Measurements from ENCODE around the gene ARHGEF7. TPM values are rescaled to one million over a fixed set of nuclear protein-coding genes. Genes with fewer than 3 reads are reported as not detected.

ARHGEF7 gene
- total RNA-seq, 1 experiment from 2014 or later: 46.2 TPM

GRCh38 chr13:111272117-111272516 lies 157.0 kb downstream of the ARHGEF7 start:
- ChIA-PET RAD21 (ENCODE audit: low non-redundant PET in 1 of 2, low total read pairs in 2 of 2, uncharacterized antibody in 2 of 2, unreplicated experiment in 2 of 2) (no interaction called here), CTCF (no interaction called here), POLR2A (no interaction called here)
- Histone ChIP-seq H4K20me1 (ENCODE audit: insufficient read depth) (no peaks in the 10 kb centered on the region), H3K9ac (ENCODE audit: low read length) (no peak overlapping the region), H3K27me3 (ENCODE audit: insufficient read depth, low read length) (no peaks in the 10 kb centered on the region), H3K4me2 (ENCODE audit: low read length) (no peak overlapping the region), H3K36me3 (ENCODE audit: control insufficient read depth in 1 of 2, insufficient read depth in 2 of 2, low read length in 2 of 2) (peaks cover 9 to 38% of the 10 kb centered on the region in 2 experiments), H2AFZ (ENCODE audit: low read depth, low read length, poor library complexity, severe bottlenecking) (no peak overlapping the region), H3K4me3 (replicated peaks in 1 of 2; ENCODE audit: low read depth in 1 of 2, low read length in 2 of 2) (no peak overlapping the region), H3K4me1 (ENCODE audit: control insufficient read depth in 1 of 2, insufficient read depth in 2 of 2, low read length in 2 of 2) (no peaks in the 10 kb centered on the region), H3K27ac (ENCODE audit: low read depth, low read length) (no peak overlapping the region), H3K9me2 (ENCODE audit: insufficient read depth) (no peaks in the 10 kb centered on the region), H3K79me2 (ENCODE audit: insufficient read depth, low read length) (no peaks in the 10 kb centered on the region), H3K9me3 (ENCODE audit: control insufficient read depth in 1 of 2, insufficient read depth in 1 of 2, low read depth in 1 of 2, low read length in 2 of 2) (no peaks in the 10 kb centered on the region)
- TF ChIP-seq CEBPB (IDR thresholded peaks at IDR 0.05; ENCODE audit: low read depth) (no peak), POLR2A (IDR thresholded peaks at IDR 0.05; ENCODE audit: borderline replicate concordance, extremely low read depth, insufficient read depth, insufficient read length) (no peak), POLR2AphosphoS5 (IDR thresholded peaks at IDR 0.05; ENCODE audit: low read depth, low read length) (no peak), SIN3A (IDR thresholded peaks at IDR 0.05; ENCODE audit: low read depth) (no peak), ATF3 (IDR thresholded peaks at IDR 0.05) (no peak), ELF1 (IDR thresholded peaks at IDR 0.05; ENCODE audit: borderline replicate concordance, low read depth) (no peak), SP1 (IDR thresholded peaks at IDR 0.05; ENCODE audit: low read depth) (no peak), FOSL1 (IDR thresholded peaks at IDR 0.05; ENCODE audit: low read depth) (no peak), EGR1 (IDR thresholded peaks at IDR 0.05; ENCODE audit: low read depth) (no peak), ZFX (IDR thresholded peaks at IDR 0.05) (no peak), REST (IDR thresholded peaks at IDR 0.05; ENCODE audit: low read depth) (no peak), EZH2 (IDR thresholded peaks at IDR 0.05) (no peak), YY1 (IDR thresholded peaks at IDR 0.05; ENCODE audit: extremely low read depth, insufficient replicate concordance, low read depth, low read length) (no peak), MAX (IDR thresholded peaks at IDR 0.05) (no peak), EZH2phosphoT487 (IDR thresholded peaks at IDR 0.05; ENCODE audit: borderline replicate concordance) (no peak), CBX3 (IDR thresholded peaks at IDR 0.05; ENCODE audit: low read depth) (no peak)
- no TSS peak for BruUV-seq (replicated peaks)
- DNase-seq (ENCODE audit: low read depth, low spot score) (no peak), ATAC-seq (no peak)
- intact Hi-C loops (cut with micrococcal nuclease): no loop called here
